GM21786 (cell line): ENCODE data around the gene PIGQ.

ENCODE experiments used
- ATAC-seq: cut with Tn5 transposase; IDR thresholded peaks from one replicate; pipeline ENCODE4 v1.9.1; 2021; ENCODE audit not compliant: unreplicated experiment

PIGQ gene

GRCh38 chr16:569445-570254 lies at the start of gene PIGQ:
TSS of gene PIGQ (plus strand) at chr16:569968. CDS start at chr16:574075, 4,107 bp downstream.
- ATAC-seq, result no peak

DNA sequence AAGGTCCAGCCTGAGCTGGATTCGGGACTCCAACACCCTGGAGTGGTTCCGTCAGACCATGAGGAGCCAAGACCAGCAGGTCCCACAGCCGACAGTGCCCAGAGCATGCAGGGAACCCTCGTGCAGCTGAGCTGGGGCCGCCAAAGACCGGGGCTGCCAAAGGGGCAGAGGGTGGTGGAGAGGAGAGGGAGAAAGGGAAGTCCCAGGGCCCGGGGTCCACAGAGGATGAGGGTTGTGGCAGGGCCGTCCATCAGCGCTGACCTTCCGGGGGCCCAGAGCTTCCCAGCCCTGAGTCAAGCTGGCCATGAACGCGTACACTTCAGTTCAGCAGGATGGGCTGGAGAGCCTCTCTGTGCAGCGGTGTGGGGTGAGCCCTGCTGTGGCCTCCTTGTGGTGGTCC lies 48.9 kb upstream of the PIGQ start:
- no peak for ATAC-seq

- ATAC-seq, result no peak
These were observed 48.2 kb upstream of the PIGQ start for GRCh38 chr16:521381-522210.

GRCh38 chr16:522320-523096 lies 47.3 kb upstream of the PIGQ start:
- ATAC-seq, result no peak

DNA sequence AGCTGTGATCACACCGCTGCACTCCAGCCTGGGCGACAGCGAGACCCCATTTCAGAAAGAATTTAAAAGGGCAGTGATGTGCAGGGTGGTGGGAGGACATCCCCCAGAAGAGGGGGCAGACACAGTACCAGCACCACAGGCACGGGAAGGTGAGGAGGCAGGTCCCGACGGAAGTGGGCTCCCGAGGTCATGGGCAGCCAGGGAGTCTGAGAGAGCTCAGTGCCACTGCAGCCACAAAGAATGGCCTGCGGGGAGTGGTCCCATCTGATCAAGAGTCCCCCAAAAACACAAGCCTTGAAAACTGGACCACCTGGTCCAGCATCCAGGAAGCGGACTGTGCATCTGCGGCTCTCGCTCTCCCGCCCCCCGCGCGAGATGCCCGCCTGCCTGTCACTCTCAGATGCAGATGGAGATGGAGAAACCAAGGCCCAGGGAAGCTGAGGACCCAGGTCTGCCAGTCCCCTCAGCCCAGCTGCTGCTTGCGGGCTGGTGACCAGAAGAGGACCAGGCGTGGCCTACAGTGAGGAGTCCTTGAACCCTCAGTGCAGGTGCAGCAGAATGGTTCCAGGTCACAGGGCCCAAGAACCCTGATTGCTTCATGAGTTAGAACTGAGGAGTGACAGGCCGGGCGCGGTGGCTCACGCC lies 46.5 kb upstream of the PIGQ start:
- no peak for ATAC-seq

DNA sequence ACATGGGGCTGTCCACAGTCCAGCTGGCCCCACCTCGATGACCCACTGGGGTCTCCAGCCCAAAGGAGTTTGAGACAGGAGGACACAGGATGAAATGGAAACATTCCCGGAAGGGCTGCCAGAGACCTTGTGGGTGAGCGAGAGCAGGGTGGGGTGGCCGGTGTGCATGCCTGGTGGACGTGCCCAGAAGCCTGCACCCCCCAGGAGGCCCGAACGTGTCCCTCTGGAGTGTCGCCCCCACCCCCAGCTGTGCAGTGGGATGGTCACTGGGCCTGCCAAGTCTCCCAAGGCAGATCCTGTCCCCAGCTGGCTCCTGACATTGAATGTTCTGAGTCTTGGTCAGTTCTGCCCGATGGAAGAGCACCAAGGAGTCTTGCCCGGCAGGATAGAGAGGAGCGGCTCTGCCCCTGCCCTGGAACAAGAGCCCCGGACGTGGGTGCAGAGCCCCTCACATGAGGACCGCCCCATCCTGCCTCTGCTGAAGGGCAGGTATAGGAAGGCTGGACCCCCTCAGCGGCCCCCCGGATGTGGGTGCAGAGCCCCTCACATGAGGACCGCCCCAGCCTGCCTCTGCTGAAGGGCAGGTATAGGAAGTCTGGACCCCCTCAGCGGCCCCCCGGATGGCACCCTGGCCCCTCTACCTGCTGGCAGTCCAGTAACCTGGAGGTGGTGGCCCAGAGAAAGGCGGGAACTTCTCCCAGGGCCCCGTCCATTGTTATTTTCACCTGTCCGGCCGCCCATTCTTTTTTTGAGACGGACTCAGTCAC lies 45.3 kb upstream of the PIGQ start:
- ATAC-seq, result no peak

GRCh38 chr16:525123-525519 lies 44.6 kb upstream of the PIGQ start:
- no peak for ATAC-seq

- ATAC-seq, result no peak
These were observed 44.1 kb upstream of the PIGQ start for GRCh38 chr16:525520-526180.

DNA sequence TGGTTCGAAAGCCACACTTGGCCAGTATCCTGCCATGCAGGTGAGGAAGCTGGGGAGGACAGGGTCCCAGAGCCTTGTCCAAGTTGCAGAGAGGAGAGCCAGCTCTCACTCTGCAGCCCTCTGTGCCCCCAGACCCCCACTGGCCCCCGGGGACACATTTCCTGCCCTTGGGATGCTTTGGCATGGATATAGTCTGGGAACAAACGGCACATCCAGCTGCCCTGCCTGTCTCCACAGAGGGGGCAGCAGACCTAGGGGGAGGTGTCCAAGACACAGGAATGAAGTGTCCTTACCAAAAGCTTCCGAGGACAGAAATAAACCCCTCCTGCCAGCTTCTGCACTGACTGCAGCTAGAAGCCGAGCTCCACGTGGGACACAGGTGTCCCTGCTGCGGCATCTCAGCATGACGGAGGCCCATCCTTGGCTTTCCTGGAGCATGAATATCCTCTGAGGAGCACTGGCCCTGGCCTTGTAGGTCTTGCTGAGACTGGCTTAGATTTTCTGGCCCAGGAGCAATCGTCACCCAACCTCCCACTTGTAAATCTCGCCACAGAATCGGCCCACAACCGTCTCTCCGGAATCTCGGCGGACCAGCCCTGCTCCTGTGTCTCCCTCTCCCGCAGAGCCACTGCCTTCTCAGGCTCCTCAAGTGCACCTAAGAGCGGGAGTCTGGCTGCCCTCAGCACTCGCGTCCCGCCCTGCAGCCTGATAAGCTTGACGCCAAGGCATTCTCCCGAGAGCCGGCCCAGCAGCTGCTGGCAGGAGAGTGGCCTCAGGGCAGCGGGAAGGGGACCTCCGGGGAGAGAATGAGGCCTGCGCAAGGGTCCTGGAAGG lies 43.4 kb upstream of the PIGQ start:
- ATAC-seq, result peak; percentile 8

GRCh38 chr16:527015-527903 lies 42.5 kb upstream of the PIGQ start, which contains the start of gene CAPN15:
TSS of gene CAPN15 (plus strand) at chr16:527712. CDS start at chr16:546839, 19,127 bp downstream.
- ATAC-seq, result peak; percentile 63

GRCh38 chr16:528111-529011 lies 41.4 kb upstream of the PIGQ start:
- no peak for ATAC-seq

GRCh38 chr16:529012-529575 lies 40.7 kb upstream of the PIGQ start:
- no peak for ATAC-seq

DNA sequence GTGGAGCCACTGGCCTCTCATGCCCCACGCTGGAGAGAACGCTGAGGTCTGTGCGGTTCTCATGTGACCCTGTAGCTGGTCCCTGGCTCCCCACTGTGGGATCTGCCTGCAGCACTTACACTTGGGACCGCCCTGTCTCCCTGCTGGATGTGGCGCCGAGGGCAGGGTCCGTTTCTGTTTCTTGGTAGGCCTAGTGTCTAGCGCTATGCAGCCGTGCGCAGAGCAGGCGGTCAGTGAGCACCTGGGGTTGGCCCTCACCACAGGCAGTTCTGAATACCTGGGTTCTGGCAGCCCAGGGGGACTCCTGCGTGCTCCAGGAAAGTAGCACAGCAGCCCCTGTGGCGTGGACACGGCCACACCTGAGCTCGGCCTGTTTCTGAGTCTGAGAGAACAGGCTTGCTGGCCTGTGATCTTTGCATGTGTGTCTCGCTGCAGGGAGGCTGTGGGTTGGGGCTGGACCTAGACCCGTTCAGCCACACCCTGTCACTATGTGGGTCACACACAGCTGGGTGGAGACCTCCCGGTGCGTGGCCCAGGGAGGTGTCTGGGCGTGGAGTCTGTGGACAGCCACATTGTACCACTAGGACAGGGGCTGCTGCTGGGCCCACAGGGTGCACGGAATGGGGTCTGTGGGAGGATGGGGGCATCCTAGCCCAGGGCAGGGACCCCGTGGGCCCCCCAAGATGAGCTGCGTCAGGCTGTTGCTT lies 39.5 kb upstream of the PIGQ start:
- no peak for ATAC-seq

DNA sequence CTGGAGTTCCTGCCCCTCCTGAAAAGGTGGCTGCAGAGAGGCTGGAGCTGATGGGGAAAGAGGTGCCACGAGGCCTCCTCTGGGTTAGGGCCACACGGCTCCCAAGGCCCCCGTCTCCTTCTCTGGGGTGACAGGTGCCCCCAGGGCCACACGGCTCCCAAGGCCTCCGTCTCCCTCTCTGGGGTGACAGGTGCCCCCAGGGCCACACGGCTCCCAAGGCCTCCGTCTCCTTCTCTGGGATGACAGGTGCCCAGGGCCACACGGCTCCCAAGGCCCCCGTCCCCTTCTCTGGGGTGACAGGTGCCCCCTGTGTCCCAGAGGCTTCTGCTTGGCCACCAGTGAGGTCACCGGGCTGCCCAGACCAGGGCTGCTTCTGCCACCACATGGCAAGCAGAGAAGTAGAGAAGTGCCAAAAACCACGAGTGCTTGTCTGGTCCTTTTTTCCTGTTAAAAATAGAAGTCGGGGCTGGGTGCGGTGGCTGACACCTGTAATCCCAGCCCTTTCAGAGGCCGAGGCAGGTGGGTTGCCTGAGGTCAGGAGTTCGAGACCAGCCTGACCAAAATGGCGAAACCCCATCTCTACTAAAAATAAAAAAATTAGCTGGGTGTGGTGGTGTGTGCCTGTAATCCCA lies 38.2 kb upstream of the PIGQ start:
- no peak for ATAC-seq
